B cell (primary cell): Measurements from ENCODE around the gene HOXB8. TPM values are rescaled to one million over a fixed set of nuclear protein-coding genes. Genes with fewer than 3 reads are reported as not detected.

Source experiments
- ATAC-seq: fragments of 200-7000 bp; cut with Tn5 transposase; one replicate; pipeline ENCODE4 v1.10.0; 2021; ENCODE audit warnings: low read depth, mild to moderate bottlenecking, moderate number of reproducible peaks, moderate library complexity
- CTCF ChIA-PET: fragments of 350-600 bp; sonication (Branson Sonifier 250); formaldehyde crosslinking; loops from one replicate; lab custom pipeline; 2021; ENCODE audit warnings: antibody characterized with exemption, inconsistent platforms; lab: Charles Lee
- POLR2A ChIA-PET: fragments of 350-600 bp; sonication (Branson Sonifier 250); formaldehyde crosslinking; loops from one replicate; lab custom pipeline; 2021; ENCODE audit warnings: antibody characterized with exemption; lab: Charles Lee
- DNase-seq: peaks from one replicate; pipeline ENCODE4 v3.0.0; 2013
- H2AFZ ChIP-seq: 2 replicates; pipeline ENCODE4 v1.6.1; 2012; ENCODE audit warnings: mild to moderate bottlenecking, low read depth, low read length; ENCODE audit not compliant: insufficient read depth, poor library complexity, severe bottlenecking
- H3K27ac ChIP-seq, 2 donors: 1 replicate in 1 of 2; 2 replicates in 1 of 2; pipeline ENCODE4 v1.5.1; 2012 to 2013; ENCODE audit warnings: low read length in 2 of 2, mild to moderate bottlenecking in 2 of 2, moderate library complexity in 1 of 2
- H3K27me3 ChIP-seq, 4 experiments: fragments of 200-600 bp in 1 of 4; sonication (generic) in 1 of 4; replicated peaks in 1 of 4; 1 replicate in 2 of 4; 2 replicates in 2 of 4; pipeline versions ENCODE4 v1.6.1 to v1.7.0; 2013 to 2016; ENCODE audit warnings: low read length in 3 of 4, mild to moderate bottlenecking in 2 of 4, mixed read lengths in 1 of 4, moderate library complexity in 1 of 4; ENCODE audit not compliant: insufficient read depth in 4 of 4, control insufficient read depth in 3 of 4; ENCODE audit errors: control extremely low read depth in 1 of 4
- H3K36me3 ChIP-seq, 2 experiments: replicated peaks in 1 of 2; 1 replicate in 1 of 2; 2 replicates in 1 of 2; pipeline versions ENCODE4 v1.6.1 to v1.7.1; 2013; ENCODE audit warnings: low read length in 1 of 2; ENCODE audit not compliant: insufficient read depth in 2 of 2, control insufficient read depth in 1 of 2; ENCODE audit errors: control extremely low read depth in 1 of 2, extremely low read depth in 1 of 2
- H3K4me1 ChIP-seq, 2 donors: fragments of 200-600 bp in 1 of 2; sonication (generic) in 1 of 2; 1 replicate in 1 of 2; 2 replicates in 1 of 2; pipeline versions ENCODE4 v1.5.1 to v1.6.1; 2013 to 2017; ENCODE audit warnings: low read length in 2 of 2; ENCODE audit not compliant: control insufficient read depth in 2 of 2, insufficient read depth in 2 of 2
- H3K4me2 ChIP-seq: replicated peaks from 2 replicates; pipeline ENCODE3; 2012; ENCODE audit warnings: mild to moderate bottlenecking, low read depth, low read length; ENCODE audit not compliant: poor library complexity, severe bottlenecking
- H3K4me3 ChIP-seq, 5 experiments: fragments of 200-600 bp in 1 of 5; sonication (generic) in 1 of 5; 1 replicate in 3 of 5; 2 replicates in 2 of 5; pipeline versions ENCODE4 v1.5.1 to v1.7.0; 2011 to 2016; ENCODE audit warnings: low read length in 4 of 5, mild to moderate bottlenecking in 4 of 5, low read depth in 2 of 5, control low read depth in 1 of 5, moderate library complexity in 1 of 5; ENCODE audit not compliant: insufficient read depth in 1 of 5; ENCODE audit errors: control extremely low read depth in 1 of 5, extremely low read depth in 1 of 5
- H3K79me2 ChIP-seq: fragments of 200-600 bp; sonication (generic); one replicate; pipeline ENCODE4 v1.6.0; 2016; ENCODE audit warnings: low read length; ENCODE audit not compliant: control insufficient read depth, insufficient read depth
- H3K9ac ChIP-seq: fragments of 200-600 bp; sonication (generic); 2 replicates; pipeline ENCODE4 v1.6.1; 2017; ENCODE audit warnings: mild to moderate bottlenecking, low read length, moderate library complexity
- H3K9me3 ChIP-seq, 3 donors: one replicate each; pipeline versions ENCODE4 v1.6.1 to v1.7.1; 2013; ENCODE audit warnings: low read length in 2 of 3; ENCODE audit not compliant: control insufficient read depth in 2 of 3, insufficient read depth in 1 of 3; ENCODE audit errors: control extremely low read depth in 1 of 3
- H4K20me1 ChIP-seq: 2 replicates; pipeline ENCODE4 v1.6.0; 2012; ENCODE audit warnings: mild to moderate bottlenecking, low read length; ENCODE audit not compliant: insufficient read depth, control insufficient read depth, poor library complexity, severe bottlenecking
- H3K27ac Mint-ChIP-seq: one replicate; pipeline ENCODE4 v1.8.0; 2021; ENCODE audit warnings: mixed read lengths
- H3K27me3 Mint-ChIP-seq: one replicate; pipeline ENCODE4 v1.8.0; 2021; ENCODE audit warnings: mixed read lengths
- H3K4me1 Mint-ChIP-seq: one replicate; pipeline ENCODE4 v1.8.0; 2021; ENCODE audit warnings: mixed read lengths
- H3K4me3 Mint-ChIP-seq: one replicate; pipeline ENCODE4 v1.8.0; 2021; ENCODE audit warnings: mixed read lengths
- H3K9me3 Mint-ChIP-seq: one replicate; pipeline ENCODE4 v1.8.0; 2022; ENCODE audit warnings: mixed read lengths; ENCODE audit not compliant: insufficient read depth
- EZH2 ChIP-seq: IDR thresholded peaks from 2 replicates; pipeline ENCODE4 v1.6.1; 2012; ENCODE audit warnings: borderline replicate concordance, low read depth, mild to moderate bottlenecking, moderate library complexity, low read length; ENCODE audit not compliant: insufficient read depth, poor library complexity, severe bottlenecking
- WGBS: methylation state at CpG from one replicate; pipeline ENCODE4 v1.1.5; 2013; ENCODE audit warnings: missing lambda C conversion rate; ENCODE audit not compliant: insufficient coverage; 5-methylcytosine and 5-hydroxymethylcytosine counted together
- intact Hi-C: fragments of 100-400 bp; cut with micrococcal nuclease; formaldehyde crosslinking; loops from one replicate; pipeline ENCODE4 v1.10.0; 2022
- polyA plus RNA-seq: library from polyadenylated mRNA; depleted of rRNA; stranded (reverse); fragments of >200 nt; gene quantifications from 2 replicates; pipeline ENCODE4 v1.2.3, GENCODE V29; 2012
- total RNA-seq, 2 donors: library from RNA; stranded (reverse); fragments of 120-200 nt in 1 of 2; gene quantifications; 1 replicate in 1 of 2; 2 replicates in 1 of 2; pipeline versions ENCODE4 v1.2.3 to v1.2.4, GENCODE V29; 2013 to 2022
- TF ChIP-seq, protein P1 (sequence below): fragments of 200-600 bp; IDR thresholded peaks from one replicate; pipeline ENCODE4 v1.8.0; 2022; ENCODE audit warnings: antibody characterized with exemption, mild to moderate bottlenecking

HOXB8 gene
- total and polyA plus RNA-seq, 2 donors (not counting 1 experiment from before 2014, with no cell fraction given) = not detected

- peak; percentile 15 for DNase-seq
- CTCF ChIA-PET = no interaction called here
- Mint-ChIP-seq H3K9me3 (no peaks in the 10 kb centered on the region), H3K4me1 (peaks cover 34% of the 10 kb centered on the region), H3K4me3 (no peak overlapping the region), H3K27me3 (peaks cover 70% of the 10 kb centered on the region), H3K27ac (no peak overlapping the region)
- WGBS = 67% methylated on average over 14 of the region's 23 CpGs
- H2AFZ ChIP-seq = no peak overlapping the region
- H3K4me2 ChIP-seq = no peak overlapping the region
- H3K79me2 ChIP-seq = no peaks in the 10 kb centered on the region
- intact Hi-C loops = no loop called here
- H4K20me1 ChIP-seq = no peaks in the 10 kb centered on the region
- H3K9me3 ChIP-seq = peaks cover 0 to 30% (median 0%) of the 10 kb centered on the region in 3 donors
- no peaks in the 10 kb centered on the region for H3K36me3 ChIP-seq
- POLR2A ChIA-PET = no interaction called here
- H3K27me3 ChIP-seq = peaks cover 0 to 83% (median 44%) of the 10 kb centered on the region in 4 experiments
- no peak for ATAC-seq
- no peak overlapping the region for H3K9ac ChIP-seq
- no peak overlapping the region for H3K27ac ChIP-seq
- H3K4me1 ChIP-seq = peaks cover 33 to 37% of the 10 kb centered on the region in 2 donors
- TF ChIP-seq, protein P1, sequence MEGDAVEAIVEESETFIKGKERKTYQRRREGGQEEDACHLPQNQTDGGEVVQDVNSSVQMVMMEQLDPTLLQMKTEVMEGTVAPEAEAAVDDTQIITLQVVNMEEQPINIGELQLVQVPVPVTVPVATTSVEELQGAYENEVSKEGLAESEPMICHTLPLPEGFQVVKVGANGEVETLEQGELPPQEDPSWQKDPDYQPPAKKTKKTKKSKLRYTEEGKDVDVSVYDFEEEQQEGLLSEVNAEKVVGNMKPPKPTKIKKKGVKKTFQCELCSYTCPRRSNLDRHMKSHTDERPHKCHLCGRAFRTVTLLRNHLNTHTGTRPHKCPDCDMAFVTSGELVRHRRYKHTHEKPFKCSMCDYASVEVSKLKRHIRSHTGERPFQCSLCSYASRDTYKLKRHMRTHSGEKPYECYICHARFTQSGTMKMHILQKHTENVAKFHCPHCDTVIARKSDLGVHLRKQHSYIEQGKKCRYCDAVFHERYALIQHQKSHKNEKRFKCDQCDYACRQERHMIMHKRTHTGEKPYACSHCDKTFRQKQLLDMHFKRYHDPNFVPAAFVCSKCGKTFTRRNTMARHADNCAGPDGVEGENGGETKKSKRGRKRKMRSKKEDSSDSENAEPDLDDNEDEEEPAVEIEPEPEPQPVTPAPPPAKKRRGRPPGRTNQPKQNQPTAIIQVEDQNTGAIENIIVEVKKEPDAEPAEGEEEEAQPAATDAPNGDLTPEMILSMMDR = no peak
- no peak for TF ChIP-seq EZH2
- no peak overlapping the region for H3K4me3 ChIP-seq
Measured at GRCh38 chr17:48642843-48643696, 28.0 kb upstream of the HOXB8 start.
